ENCODE data around the gene UBA3.

UBA3 gene

GRCh38 chr3:69085168-69085832, 5.1 kb upstream of the UBA3 start:
- no peak for TF ChIP-seq CTCF (IDR thresholded peaks at IDR 0.05; ENCODE audit: insufficient read depth, low read length, missing control alignments)
- no peak for DNase-seq (ENCODE audit: low read depth, low spot score)
- peak overlapping the region; percentile 85 for H3K4me3 ChIP-seq (ENCODE audit: low read depth, low read length)
- CTCF ChIA-PET, result no interaction called here
- POLR2A ChIA-PET, result interaction anchor here (1.0 to 2.2 kb wide), 4 partner anchors 8 to 72 kb away, joined by 3 to 9 read pairs (median 6); partner anchors contain the start of genes EOGT and TMF1

GRCh38 chr3:69084326-69085167, 4.4 kb upstream of the UBA3 start, which contains the start of gene ARL6IP5:
Gene ARL6IP5 (plus strand): TSS chr3:69084937. CDS start chr3:69085048, 111 bp downstream.
- CTCF ChIA-PET, result interaction anchor here (1.5 kb wide), 1 partner anchor 36 kb away, joined by 6 read pairs; no protein-coding TSS in a partner anchor
- peak within 1 kb of the TSS; percentile 85 for H3K4me3 ChIP-seq (ENCODE audit: low read depth, low read length)
- TF ChIP-seq CTCF (IDR thresholded peaks at IDR 0.05; ENCODE audit: insufficient read depth, low read length, missing control alignments), result no peak
- DNase-seq (ENCODE audit: low read depth, low spot score), result peak; percentile 58
- POLR2A ChIA-PET, result interaction anchor here (0.5 to 2.2 kb wide), 6 partner anchors 9 to 72 kb away, joined by 3 to 9 read pairs (median 4); partner anchors contain the start of genes EOGT and TMF1

DNA sequence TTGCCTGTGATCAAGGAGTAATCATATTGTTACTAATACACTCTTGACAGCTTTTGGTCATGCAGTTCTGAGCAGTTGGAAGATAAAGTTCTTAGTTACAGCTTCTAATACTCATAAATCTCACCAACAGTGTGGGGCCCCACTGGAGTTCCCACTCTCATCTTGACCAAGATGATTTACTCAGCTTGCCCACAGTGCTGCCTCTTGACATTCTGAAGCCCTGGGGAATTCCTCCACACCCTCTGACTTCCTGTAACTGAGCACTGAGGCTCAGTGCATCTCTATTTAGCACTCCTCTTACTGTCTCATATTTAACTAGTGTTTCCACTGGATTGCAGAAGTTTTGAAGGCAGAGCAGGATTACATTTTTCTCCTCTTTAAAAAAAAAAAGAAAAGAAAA, 2.6 kb upstream of the UBA3 start:
- ChIA-PET POLR2A (interaction anchor here (1.4 to 1.5 kb wide), 2 partner anchors 9 to 30 kb away, joined by 3 to 4 read pairs; partner anchors contain the start of gene TMF1), CTCF (interaction anchor here (1.1 kb wide), 1 partner anchor 38 kb away, joined by 4 read pairs; no protein-coding TSS in a partner anchor)
- peak; percentile 50 for DNase-seq (ENCODE audit: low read depth, low spot score)
- no peak overlapping the region for H3K4me3 ChIP-seq (ENCODE audit: low read depth, low read length)
- no peak for TF ChIP-seq CTCF (IDR thresholded peaks at IDR 0.05; ENCODE audit: insufficient read depth, low read length, missing control alignments)

GRCh38 chr3:69082361-69082760, 2.2 kb upstream of the UBA3 start:
- ChIA-PET POLR2A (interaction anchor here (1.4 to 1.5 kb wide), 2 partner anchors 10 to 30 kb away, joined by 3 to 4 read pairs; partner anchors contain the start of gene TMF1), CTCF (interaction anchor here (1.1 kb wide), 1 partner anchor 39 kb away, joined by 4 read pairs; no protein-coding TSS in a partner anchor)
- TF ChIP-seq CTCF (IDR thresholded peaks at IDR 0.05; ENCODE audit: insufficient read depth, low read length, missing control alignments), result no peak
- no peak overlapping the region for H3K4me3 ChIP-seq (ENCODE audit: low read depth, low read length)
- DNase-seq (ENCODE audit: low read depth, low spot score), result no peak

GRCh38 chr3:69081583-69082262, 1.6 kb upstream of the UBA3 start:
- no peak for TF ChIP-seq CTCF (IDR thresholded peaks at IDR 0.05; ENCODE audit: insufficient read depth, low read length, missing control alignments)
- ChIA-PET POLR2A (interaction anchor here (1.4 to 1.5 kb wide), 2 partner anchors 10 to 29 kb away, joined by 3 to 4 read pairs; partner anchors contain the start of gene TMF1), CTCF (no interaction called here)
- no peak overlapping the region for H3K4me3 ChIP-seq (ENCODE audit: low read depth, low read length)
- DNase-seq (ENCODE audit: low read depth, low spot score), result no peak
